Right lobe of liver (tissue), 6 donors: Measurements from ENCODE around the gene DPP10. TPM values are rescaled to one million over a fixed set of nuclear protein-coding genes. Genes with fewer than 3 reads are reported as not detected.
A peak's percentile ranks its signal among the peaks of the same experiment; 100 is the strongest.

Experiments used
- ATAC-seq, 4 donors: fragments of 200-7000 bp; cut with Tn5 transposase; one replicate each; pipeline ENCODE4 v1.9.1; 2020; ENCODE audit warnings: mild to moderate bottlenecking in 4 of 4, moderate library complexity in 4 of 4
- DNase-seq, 3 donors: peaks; one replicate each; pipeline ENCODE4 v3.0.0-alpha.2; 2020
- H3K27ac ChIP-seq, 3 donors: fragments of 200-600 bp; one replicate each; pipeline ENCODE4 v1.8.0; 2022
- H3K27me3 ChIP-seq, 2 donors: fragments of 200-600 bp; one replicate each; pipeline ENCODE4 v1.8.0; 2022
- H3K36me3 ChIP-seq, 4 donors: fragments of 200-600 bp; sonication (generic) in 1 of 4; one replicate each; pipeline versions ENCODE4 v1.5.1 to v1.8.0; 2017 to 2022; ENCODE audit warnings: control low read depth in 1 of 4
- H3K4me1 ChIP-seq, 4 donors: fragments of 200-600 bp; sonication (generic) in 1 of 4; one replicate each; pipeline versions ENCODE4 v1.5.1 to v1.8.0; 2017 to 2022; ENCODE audit warnings: control low read depth in 1 of 4
- H3K4me3 ChIP-seq, 3 donors: fragments of 200-600 bp; one replicate each; pipeline ENCODE4 v1.8.0; 2022
- H3K9me3 ChIP-seq, 4 donors: fragments of 200-600 bp; sonication (generic) in 1 of 4; one replicate each; pipeline versions ENCODE4 v1.5.1 to v1.8.0; 2017 to 2022; ENCODE audit warnings: control low read depth in 1 of 4
- CTCF ChIP-seq, 4 donors: fragments of 200-600 bp in 3 of 4; fragments of 450-650 bp in 1 of 4; IDR thresholded peaks; one replicate each; pipeline versions ENCODE4 v1.5.1 to v1.8.0; 2016 to 2022; ENCODE audit warnings: antibody characterized with exemption in 4 of 4, mild to moderate bottlenecking in 2 of 4
- POLR2A ChIP-seq: fragments of 450-650 bp; IDR thresholded peaks from one replicate; pipeline ENCODE4 v1.6.1; 2017; ENCODE audit warnings: antibody characterized with exemption, mild to moderate bottlenecking
- WGBS: methylation state at CpG from one replicate; pipeline ENCODE4 v1.1.6; 2018; ENCODE audit warnings: low coverage, low lambda C conversion rate; ENCODE audit not compliant: insufficient coverage; ENCODE audit errors: missing lambda C conversion rate; 5-methylcytosine and 5-hydroxymethylcytosine counted together
- intact Hi-C, 2 donors: fragments of 100-400 bp; cut with DNase I; formaldehyde crosslinking; loops; one replicate each; pipeline versions ENCODE4 v1.11.2 to v1.14.1; 2022
- total RNA-seq, 6 experiments: library from RNA; depleted of rRNA in 2 of 6; stranded (reverse); fragments of >200 nt in 2 of 6; fragmentation: NEBNext Ultra II Directional in 3 of 6; extraction: Animal tissue kit (Norgen Biotek cat#: 25700) in 3 of 6; gene quantifications; one replicate each; pipeline versions ENCODE4 v1.1.0 to v1.2.4, GENCODE V29; 2016 to 2023
- donor health status: DM: no; HTN: yes; CAD: no.
- donor health status: DM: no; HTN: no; CAD: no.
- donor health status: DM: no; HTN: no; CAD: no.
- donor health status: DM: no; HTN: yes; CAD: no.
- donor health status: DM: no; HTN: yes; CAD: no.

DPP10 gene
- total RNA-seq, 6 experiments from 2014 or later = 0.09 to 0.19 (median 0.15) TPM; not detected in 2

GRCh38 chr2:115122701-115123100 lies 680.3 kb downstream of the DPP10 start:
- Histone ChIP-seq H3K36me3 (no peaks in the 10 kb centered on the region), H3K9me3 (no peaks in the 10 kb centered on the region), H3K4me1 (no peaks in the 10 kb centered on the region), H3K4me3 (no peak overlapping the region), H3K27me3 (no peaks in the 10 kb centered on the region), H3K27ac (no peak overlapping the region)
- no peak for DNase-seq
- intact Hi-C loops = no loop called here
- ATAC-seq = no peak
- 57% methylated on average over 1 of the region's 2 CpGs for WGBS
- TF ChIP-seq POLR2A (no peak), CTCF (IDR thresholded peaks at IDR 0.05) (no peak)

- intact Hi-C loops = no loop called here
- WGBS = 29% methylated on average over 1 of the region's 1 CpG
These were observed 682.4 kb downstream of the DPP10 start for GRCh38 chr2:115124817-115125216.

GRCh38 chr2:115129536-115129935 lies 687.1 kb downstream of the DPP10 start:
- no peak for ATAC-seq
- WGBS = 29% methylated on average over 3 of the region's 3 CpGs

More at GRCh38 chr2:115124817-115125216, 682.4 kb downstream of the DPP10 start:
- H3K36me3 ChIP-seq = no peaks in the 10 kb centered on the region
- ATAC-seq (no peak), DNase-seq (no peak)
- H3K27ac ChIP-seq = no peak overlapping the region
- H3K4me3 ChIP-seq = no peak overlapping the region
- no peak for TF ChIP-seq POLR2A
- no peak for TF ChIP-seq CTCF (IDR thresholded peaks at IDR 0.05)
- H3K9me3 ChIP-seq = no peaks in the 10 kb centered on the region
- H3K27me3 ChIP-seq = no peaks in the 10 kb centered on the region
- H3K4me1 ChIP-seq = no peaks in the 10 kb centered on the region

GRCh38 chr2:115160531-115161080 lies 718.2 kb downstream of the DPP10 start:
- ATAC-seq = no peak
- Histone ChIP-seq H3K27me3 (peaks cover 0 to 5% of the 10 kb centered on the region in 2 donors), H3K9me3 (no peaks in the 10 kb centered on the region), H3K27ac (no peak overlapping the region), H3K36me3 (no peaks in the 10 kb centered on the region), H3K4me1 (no peaks in the 10 kb centered on the region), H3K4me3 (peak overlapping the region in 1 of 3 donors; percentile 41)
- no peak for TF ChIP-seq CTCF (IDR thresholded peaks at IDR 0.05)
- no peak for TF ChIP-seq POLR2A
- 19% methylated on average over 11 of the region's 12 CpGs for WGBS
- intact Hi-C loops = no loop called here
- DNase-seq = no peak

More at GRCh38 chr2:115129536-115129935, 687.1 kb downstream of the DPP10 start:
- Histone ChIP-seq H3K27me3 (no peaks in the 10 kb centered on the region), H3K4me1 (no peaks in the 10 kb centered on the region), H3K27ac (no peak overlapping the region), H3K36me3 (no peaks in the 10 kb centered on the region), H3K9me3 (no peaks in the 10 kb centered on the region), H3K4me3 (no peak overlapping the region)
- intact Hi-C loops = no loop called here
- no peak for DNase-seq
- no peak for TF ChIP-seq CTCF (IDR thresholded peaks at IDR 0.05)
- no peak for TF ChIP-seq POLR2A
